Measurements from ENCODE around the gene TMEM147.

The TMEM147 gene

GRCh38 chr19:35521124-35521743 is 24.2 kb upstream of the TMEM147 start:
- no peak for FAIRE-seq

- no peak for FAIRE-seq
Observed at GRCh38 chr19:35522745-35523327, 22.6 kb upstream of the TMEM147 start.

- FAIRE-seq, result no peak
Observed at GRCh38 chr19:35524181-35524837, 21.1 kb upstream of the TMEM147 start.

- FAIRE-seq, result no peak
Observed at GRCh38 chr19:35525873-35526272, 19.6 kb upstream of the TMEM147 start.

GRCh38 chr19:35528218-35529038 is 17.0 kb upstream of the TMEM147 start, which contains the start of gene SBSN:
TSS of gene SBSN (minus strand) at chr19:35528311. CDS start at chr19:35528281, 30 bp downstream.
- no peak for FAIRE-seq

- no peak for FAIRE-seq
Observed at GRCh38 chr19:35529241-35530218, 15.9 kb upstream of the TMEM147 start.

GRCh38 chr19:35531291-35531690 is 14.1 kb upstream of the TMEM147 start:
- FAIRE-seq, result no peak

GRCh38 chr19:35533201-35533821 is 12.1 kb upstream of the TMEM147 start, which contains the start of gene GAPDHS:
TSS of gene GAPDHS (plus strand) at chr19:35533456. CDS start at chr19:35533528, 72 bp downstream.
- FAIRE-seq, result no peak

GRCh38 chr19:35533822-35534392 is 11.5 kb upstream of the TMEM147 start:
- FAIRE-seq, result no peak

- no peak for FAIRE-seq
Observed at GRCh38 chr19:35534803-35535480, 10.5 kb upstream of the TMEM147 start.

GRCh38 chr19:35539314-35539713 is 6.1 kb upstream of the TMEM147 start:
- FAIRE-seq, result no peak

- FAIRE-seq, result no peak
Observed at GRCh38 chr19:35539850-35540249, 5.6 kb upstream of the TMEM147 start.

GRCh38 chr19:35540356-35540927 is 5.0 kb upstream of the TMEM147 start:
- no peak for FAIRE-seq

- no peak for FAIRE-seq
Observed at GRCh38 chr19:35542209-35542608, 3.2 kb upstream of the TMEM147 start.

GRCh38 chr19:35543280-35544109 is 1.9 kb upstream of the TMEM147 start:
- FAIRE-seq, result no peak

- FAIRE-seq, result no peak
Observed at GRCh38 chr19:35544110-35544802, 1.2 kb upstream of the TMEM147 start.

- FAIRE-seq, result no peak
Observed at GRCh38 chr19:35545855-35546381, 492 bp downstream of the TMEM147 start.

GRCh38 chr19:35546532-35546931 is 1.1 kb downstream of the TMEM147 start:
- no peak for FAIRE-seq
